ENCODE measurements around the gene PTTG1. TPM values are rescaled to one million over a fixed set of nuclear protein-coding genes. Genes with fewer than 3 reads are reported as not detected.

Gene PTTG1
- polyA plus RNA-seq, 2 of the 4 experiments (the other 2 are of a cell fraction), result 222 to 227 TPM

- Histone ChIP-seq H3K4me1 (peaks cover 17% of the 10 kb centered on the region), H3K4me2 (no peak overlapping the region), H3K4me3 (no peak overlapping the region), H3K27ac (no peak overlapping the region), H3K9me3 (no peaks in the 10 kb centered on the region)
- ATAC-seq, result no peak
- WGBS (ENCODE audit: missing lambda C conversion rate), result 86% methylated on average over 4 of the region's 4 CpGs
- DNase-seq (ENCODE audit: low read depth in 1 of 2, low spot score in 1 of 2), result no peak
- no peak for FAIRE-seq
- CTCF ChIA-PET, result interaction anchor here (6.1 kb wide), 1 partner anchor 24 kb away, joined by 49 read pairs; no protein-coding TSS in a partner anchor
- POLR2A ChIA-PET, result no interaction called here
- TF ChIP-seq MAFK (IDR thresholded peaks at IDR 0.05; ENCODE audit: partially characterized antibody) (peak; percentile 74), HOXA7 (CRISPR knock-in tag; IDR thresholded peaks at IDR 0.05) (no peak)
Observed at GRCh38 chr5:160463227-160463626, 41.6 kb downstream of the PTTG1 start.

DNA sequence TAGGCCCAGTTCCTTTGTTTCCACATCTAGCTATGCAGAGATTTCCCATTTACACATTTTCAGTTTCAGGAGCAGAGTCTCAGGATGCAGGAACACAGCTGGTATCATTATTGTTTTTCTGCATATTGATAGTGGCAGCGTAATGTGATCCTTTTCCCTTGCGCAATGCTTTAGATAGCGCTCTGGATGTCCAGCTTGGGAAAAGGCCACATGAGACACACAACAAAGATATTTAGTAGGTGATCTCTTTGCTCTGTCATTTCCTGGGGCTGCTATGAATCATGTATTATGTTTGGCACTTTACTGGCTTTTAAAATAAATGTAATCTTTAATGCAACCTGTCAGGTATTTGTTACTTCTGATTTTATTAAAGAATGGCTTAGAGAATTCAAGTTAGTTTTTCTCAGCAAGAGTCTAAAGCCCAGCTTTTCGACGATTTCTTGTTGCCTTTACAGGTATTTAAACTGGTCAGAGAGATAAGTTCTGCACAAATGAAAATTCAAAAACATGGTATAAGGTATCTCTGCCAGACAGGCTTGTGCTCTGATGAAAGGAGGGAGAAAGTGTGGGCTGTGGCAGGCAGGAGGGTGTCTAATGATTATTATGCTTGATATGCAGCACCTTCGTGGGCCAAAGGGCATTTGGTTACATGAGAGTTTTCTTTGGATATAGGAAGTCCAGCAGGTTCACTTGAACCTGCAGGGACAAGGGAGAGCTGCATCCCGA, 42.2 kb downstream of the PTTG1 start:
- POLR2A ChIA-PET, result no interaction called here
- no peak for FAIRE-seq
- no peaks in the 10 kb centered on the region for H3K9me3 ChIP-seq
- H3K4me3 ChIP-seq, result no peak overlapping the region
- no peak for ATAC-seq
- H3K4me2 ChIP-seq, result no peak overlapping the region
- DNase-seq (ENCODE audit: low read depth in 1 of 2, low spot score in 1 of 2), result no peak
- TF ChIP-seq FOXS1 (CRISPR knock-in tag; IDR thresholded peaks at IDR 0.05), result no peak
- peak; percentile 42 to 86; a peak in 3 of 4 replicates for TF ChIP-seq CEBPB (IDR thresholded peaks at IDR 0.05)
- TF ChIP-seq RAD21 (conservative IDR thresholded peaks at IDR 0.05 in 1 of 2, IDR thresholded peaks at IDR 0.05 in 1 of 2), result no peak
- H3K27ac ChIP-seq, result no peak overlapping the region
- CTCF ChIA-PET, result interaction anchor here (6.1 kb wide), 1 partner anchor 25 kb away, joined by 49 read pairs; no protein-coding TSS in a partner anchor
- H3K4me1 ChIP-seq, result peaks cover 17% of the 10 kb centered on the region
- 40% methylated on average over 7 of the region's 7 CpGs for WGBS (ENCODE audit: missing lambda C conversion rate)

DNA sequence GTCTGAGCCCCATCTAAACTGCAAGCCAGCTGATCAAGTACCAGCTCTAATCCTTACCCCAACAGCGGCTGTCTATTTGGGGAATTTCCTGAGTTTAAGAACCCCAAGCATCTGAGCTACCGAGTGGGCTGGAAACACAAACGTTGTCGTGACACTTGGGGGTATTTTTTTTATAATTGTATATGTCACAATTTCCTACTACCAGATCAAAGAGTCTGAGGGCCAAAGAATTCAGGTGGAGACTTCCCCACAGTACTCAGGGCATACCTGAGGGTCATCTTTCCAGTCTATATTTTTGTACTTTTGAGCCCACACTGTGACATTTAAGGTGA, 42.8 kb downstream of the PTTG1 start:
- H3K9me3 ChIP-seq, result no peaks in the 10 kb centered on the region
- no peak overlapping the region for H3K27ac ChIP-seq
- DNase-seq (ENCODE audit: low read depth in 1 of 2, low spot score in 1 of 2), result no peak
- H3K4me2 ChIP-seq, result no peak overlapping the region
- H3K4me1 ChIP-seq, result peaks cover 17% of the 10 kb centered on the region
- ChIA-PET CTCF (interaction anchor here (6.1 kb wide), 1 partner anchor 25 kb away, joined by 49 read pairs; no protein-coding TSS in a partner anchor), POLR2A (no interaction called here)
- no peak for FAIRE-seq
- WGBS (ENCODE audit: missing lambda C conversion rate), result 78% methylated on average over 4 of the region's 4 CpGs
- no peak for ATAC-seq
- TF ChIP-seq, protein P1, sequence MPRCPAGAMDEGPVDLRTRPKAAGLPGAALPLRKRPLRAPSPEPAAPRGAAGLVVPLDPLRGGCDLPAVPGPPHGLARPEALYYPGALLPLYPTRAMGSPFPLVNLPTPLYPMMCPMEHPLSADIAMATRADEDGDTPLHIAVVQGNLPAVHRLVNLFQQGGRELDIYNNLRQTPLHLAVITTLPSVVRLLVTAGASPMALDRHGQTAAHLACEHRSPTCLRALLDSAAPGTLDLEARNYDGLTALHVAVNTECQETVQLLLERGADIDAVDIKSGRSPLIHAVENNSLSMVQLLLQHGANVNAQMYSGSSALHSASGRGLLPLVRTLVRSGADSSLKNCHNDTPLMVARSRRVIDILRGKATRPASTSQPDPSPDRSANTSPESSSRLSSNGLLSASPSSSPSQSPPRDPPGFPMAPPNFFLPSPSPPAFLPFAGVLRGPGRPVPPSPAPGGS (IDR thresholded peaks at IDR 0.05), result no peak
- TF ChIP-seq NFE2L2 (conservative IDR thresholded peaks at IDR 0.05; ENCODE audit: low read length), result no peak
- no peak for TF ChIP-seq RARB (CRISPR knock-in tag; IDR thresholded peaks at IDR 0.05)
- no peak for TF ChIP-seq CBX2 (IDR thresholded peaks at IDR 0.05; ENCODE audit: borderline replicate concordance, low read depth)
- TF ChIP-seq NPAS2 (CRISPR knock-in tag; IDR thresholded peaks at IDR 0.05; ENCODE audit: borderline replicate concordance), result no peak
- TF ChIP-seq EP300 (IDR thresholded peaks at IDR 0.05), result no peak
- TF ChIP-seq MAZ (IDR thresholded peaks at IDR 0.05; ENCODE audit: borderline replicate concordance, low read depth, low read length), result no peak
- no peak for TF ChIP-seq E2F6 (IDR thresholded peaks at IDR 0.05; ENCODE audit: borderline replicate concordance, low read depth)
- TF ChIP-seq ELK1 (IDR thresholded peaks at IDR 0.05; ENCODE audit: low read depth, low read length), result no peak
- TF ChIP-seq, protein P2, sequence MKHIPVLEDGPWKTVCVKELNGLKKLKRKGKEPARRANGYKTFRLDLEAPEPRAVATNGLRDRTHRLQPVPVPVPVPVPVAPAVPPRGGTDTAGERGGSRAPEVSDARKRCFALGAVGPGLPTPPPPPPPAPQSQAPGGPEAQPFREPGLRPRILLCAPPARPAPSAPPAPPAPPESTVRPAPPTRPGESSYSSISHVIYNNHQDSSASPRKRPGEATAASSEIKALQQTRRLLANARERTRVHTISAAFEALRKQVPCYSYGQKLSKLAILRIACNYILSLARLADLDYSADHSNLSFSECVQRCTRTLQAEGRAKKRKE (CRISPR knock-in tag; IDR thresholded peaks at IDR 0.05; ENCODE audit: low read depth), result no peak
- TF ChIP-seq SMC3 (IDR thresholded peaks at IDR 0.05), result no peak
- TF ChIP-seq HEYL (CRISPR knock-in tag; IDR thresholded peaks at IDR 0.05), result no peak
- no peak for TF ChIP-seq JUN (IDR thresholded peaks at IDR 0.05)
- H3K4me3 ChIP-seq, result no peak overlapping the region

Measured in A549 (cell line).